Activated T-cell treated with anti-CD3 and anti-CD28 coated beads for 24 hours (primary cell): ENCODE data around the gene GPR137C.

Experiments
- DNase-seq: peaks from one replicate; pipeline ENCODE4 v3.0.0-alpha.2; 2020; ENCODE audit warnings: low read depth

The GPR137C gene

DNA sequence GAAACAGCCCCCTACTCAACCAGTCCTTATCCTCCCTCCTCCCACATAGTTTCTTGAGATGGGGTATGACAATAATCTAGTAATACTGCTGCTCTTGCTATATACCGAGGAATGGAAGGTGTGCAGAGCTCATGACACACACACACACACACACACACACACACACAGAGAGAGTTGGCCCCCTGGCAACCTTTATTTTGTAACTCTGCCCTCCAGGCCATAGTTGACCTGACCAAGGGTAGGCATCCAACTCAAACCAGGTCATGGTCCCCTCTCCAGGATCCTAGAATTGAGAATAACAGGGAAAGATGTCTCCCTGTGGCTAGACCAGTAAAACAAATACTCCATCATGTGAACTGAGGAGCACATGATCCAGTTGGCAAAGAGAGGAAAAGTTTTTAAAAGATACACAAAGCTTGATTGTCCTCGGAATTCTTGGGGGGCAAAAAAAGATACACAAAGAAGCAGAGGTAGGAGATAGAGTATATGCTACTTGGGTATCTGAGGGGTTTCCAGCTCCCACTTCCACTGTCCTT, 131.4 kb downstream of the GPR137C start:
- no peak for DNase-seq

DNA sequence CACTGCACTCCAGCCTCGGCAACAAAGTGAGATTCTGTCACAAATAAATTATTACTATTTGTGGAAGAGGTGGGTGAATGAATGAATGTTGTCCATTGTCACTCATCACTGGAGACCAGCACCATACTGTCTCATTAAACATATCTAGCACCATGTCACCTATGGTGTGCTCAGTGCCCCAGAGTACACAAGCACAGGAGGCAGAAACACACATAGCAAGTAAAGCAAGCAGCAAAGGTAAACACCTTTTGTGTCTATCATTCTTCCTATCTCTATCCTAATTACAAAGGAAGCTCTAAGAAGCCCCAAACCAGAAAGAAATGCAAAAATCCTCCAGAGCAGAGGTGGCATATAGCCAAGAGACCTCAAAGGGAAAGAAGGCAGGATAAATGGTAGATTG, 133.5 kb downstream of the GPR137C start:
- no peak for DNase-seq
